OCI-LY1 (cell line): ENCODE results near the gene CCR5AS.

ENCODE experiments used
- H2AFZ ChIP-seq: fragments of 200-600 bp; sonication (generic), shearing (Covaris generic); 2 replicates; pipeline ENCODE4 v1.6.0; 2014; ENCODE audit warnings: antibody characterized with exemption, mild to moderate bottlenecking, low read length
- H3F3A ChIP-seq: fragments of 200-600 bp; sonication (generic), shearing (Covaris generic); 2 replicates; pipeline ENCODE4 v1.6.0; 2014; ENCODE audit warnings: mild to moderate bottlenecking, antibody characterized with exemption, low read length, moderate library complexity; ENCODE audit not compliant: insufficient read depth
- H3K27ac ChIP-seq: fragments of 200-600 bp; sonication (generic); 2 replicates; pipeline ENCODE4 v1.5.1; 2014; ENCODE audit warnings: low read length, mixed run types, mild to moderate bottlenecking, low read depth; ENCODE audit not compliant: poor library complexity, severe bottlenecking
- H3K27me3 ChIP-seq: fragments of 200-600 bp; sonication (generic); 2 replicates; pipeline ENCODE4 v1.6.0; 2014; ENCODE audit warnings: antibody characterized with exemption, mild to moderate bottlenecking, low read length, moderate library complexity; ENCODE audit not compliant: insufficient read depth
- H3K36me3 ChIP-seq: fragments of 200-600 bp; sonication (generic); 2 replicates; pipeline ENCODE4 v1.6.1; 2014; ENCODE audit warnings: mild to moderate bottlenecking, antibody characterized with exemption, low read length, moderate library complexity, mixed read lengths; ENCODE audit not compliant: insufficient read depth
- H3K4me1 ChIP-seq: fragments of 200-600 bp; sonication (generic); 2 replicates; pipeline ENCODE4 v1.5.1; 2014; ENCODE audit warnings: mild to moderate bottlenecking, low read length, moderate library complexity; ENCODE audit not compliant: insufficient read depth, severe bottlenecking
- H3K4me2 ChIP-seq: fragments of 200-600 bp; sonication (generic), shearing (Covaris generic); 2 replicates; pipeline ENCODE4 v1.6.1; 2014; ENCODE audit warnings: low read length
- H3K4me3 ChIP-seq: fragments of 200-600 bp; sonication (generic); 2 replicates; pipeline ENCODE4 v1.5.1; 2014; ENCODE audit warnings: low read length, low read depth, mild to moderate bottlenecking, mixed read lengths; ENCODE audit not compliant: poor library complexity, severe bottlenecking
- H3K79me2 ChIP-seq: fragments of 200-600 bp; shearing (Covaris generic); 2 replicates; pipeline ENCODE4 v1.6.1; 2016; ENCODE audit warnings: mixed run types, low read length, mixed read lengths; ENCODE audit not compliant: insufficient read depth
- H3K9ac ChIP-seq: fragments of 200-600 bp; sonication (generic), shearing (Covaris generic); 2 replicates; pipeline ENCODE4 v1.6.1; 2014; ENCODE audit warnings: mild to moderate bottlenecking, low read length, mixed read lengths
- H3K9me2 ChIP-seq: fragments of 200-600 bp; sonication (generic), shearing (Covaris generic); 2 replicates; pipeline ENCODE4 v1.6.1; 2014; ENCODE audit warnings: low read depth, mild to moderate bottlenecking, low read length, mixed read lengths
- H3K9me3 ChIP-seq: fragments of 200-600 bp; shearing (Covaris generic); 2 replicates; pipeline ENCODE4 v1.6.1; 2014; ENCODE audit warnings: low read length, mixed read lengths
- H4K20me1 ChIP-seq: fragments of 200-600 bp; sonication (generic), shearing (Covaris generic); 2 replicates; pipeline ENCODE4 v1.6.0; 2016; ENCODE audit warnings: mild to moderate bottlenecking, low read length; ENCODE audit not compliant: insufficient read depth
- EZH2 ChIP-seq: fragments of 200-600 bp; sonication (generic), shearing (Covaris generic); IDR thresholded peaks from 2 replicates; pipeline ENCODE4 v1.8.0; 2017; ENCODE audit warnings: borderline replicate concordance, mixed run types, mild to moderate bottlenecking, antibody characterized with exemption, low read length, moderate library complexity, mixed read lengths
- TF ChIP-seq, protein P1 (sequence below): fragments of 200-600 bp; sonication (generic), shearing (Covaris generic); IDR thresholded peaks from 2 replicates; pipeline ENCODE4 v1.5.1; 2017; ENCODE audit warnings: mild to moderate bottlenecking, antibody characterized with exemption, low read length, moderate library complexity, mixed read lengths

Gene CCR5AS

GRCh38 chr3:46419816-46420215 lies 12.9 kb upstream of the CCR5AS start:
- Histone ChIP-seq H3K4me3 (no peak overlapping the region), H3F3A (no peaks in the 10 kb centered on the region), H3K4me1 (no peaks in the 10 kb centered on the region), H3K9ac (no peak overlapping the region), H3K27me3 (no peaks in the 10 kb centered on the region), H4K20me1 (no peaks in the 10 kb centered on the region), H3K9me2 (no peaks in the 10 kb centered on the region), H3K27ac (no peak overlapping the region), H3K79me2 (no peaks in the 10 kb centered on the region), H3K4me2 (no peak overlapping the region), H3K9me3 (no peaks in the 10 kb centered on the region), H3K36me3 (no peaks in the 10 kb centered on the region), H2AFZ (no peak overlapping the region)
- TF ChIP-seq EZH2, result no peak
- TF ChIP-seq, protein P1, sequence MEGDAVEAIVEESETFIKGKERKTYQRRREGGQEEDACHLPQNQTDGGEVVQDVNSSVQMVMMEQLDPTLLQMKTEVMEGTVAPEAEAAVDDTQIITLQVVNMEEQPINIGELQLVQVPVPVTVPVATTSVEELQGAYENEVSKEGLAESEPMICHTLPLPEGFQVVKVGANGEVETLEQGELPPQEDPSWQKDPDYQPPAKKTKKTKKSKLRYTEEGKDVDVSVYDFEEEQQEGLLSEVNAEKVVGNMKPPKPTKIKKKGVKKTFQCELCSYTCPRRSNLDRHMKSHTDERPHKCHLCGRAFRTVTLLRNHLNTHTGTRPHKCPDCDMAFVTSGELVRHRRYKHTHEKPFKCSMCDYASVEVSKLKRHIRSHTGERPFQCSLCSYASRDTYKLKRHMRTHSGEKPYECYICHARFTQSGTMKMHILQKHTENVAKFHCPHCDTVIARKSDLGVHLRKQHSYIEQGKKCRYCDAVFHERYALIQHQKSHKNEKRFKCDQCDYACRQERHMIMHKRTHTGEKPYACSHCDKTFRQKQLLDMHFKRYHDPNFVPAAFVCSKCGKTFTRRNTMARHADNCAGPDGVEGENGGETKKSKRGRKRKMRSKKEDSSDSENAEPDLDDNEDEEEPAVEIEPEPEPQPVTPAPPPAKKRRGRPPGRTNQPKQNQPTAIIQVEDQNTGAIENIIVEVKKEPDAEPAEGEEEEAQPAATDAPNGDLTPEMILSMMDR, result no peak

DNA sequence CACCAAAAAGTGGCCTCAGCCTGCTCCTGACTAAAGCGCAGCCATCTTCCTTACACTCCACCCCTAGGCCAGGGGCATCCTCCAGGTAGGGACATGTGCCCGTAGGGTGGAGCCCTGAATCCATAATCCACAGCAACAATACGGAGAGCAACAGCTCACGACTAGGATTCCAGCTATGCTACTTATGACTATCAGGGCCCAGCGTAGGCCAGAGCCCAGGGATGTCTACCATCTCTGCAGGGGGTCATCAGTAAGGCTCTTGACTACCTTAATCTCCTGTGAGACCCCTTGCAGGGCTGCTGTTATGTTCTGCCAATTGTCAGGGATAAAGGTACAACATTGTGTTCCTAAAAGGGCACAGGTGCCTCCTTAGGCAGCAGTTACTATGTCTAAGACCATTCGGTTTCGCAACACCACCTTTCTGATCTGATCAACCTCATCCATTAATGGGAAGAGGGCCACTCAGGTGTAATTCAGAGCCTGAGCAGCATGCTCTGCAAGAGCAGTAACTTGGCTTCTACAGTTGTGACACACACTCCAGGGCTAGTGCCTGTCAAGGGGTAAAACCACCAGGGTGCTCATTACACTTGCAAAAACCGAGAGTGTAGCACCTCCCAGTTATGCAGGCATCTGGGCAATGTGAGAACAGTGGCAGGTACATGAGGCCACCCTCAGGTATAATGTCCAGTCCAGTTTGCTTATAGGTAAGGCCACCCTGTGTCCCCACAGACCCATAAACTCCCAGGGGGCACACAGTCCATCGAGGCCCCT lies 11.2 kb upstream of the CCR5AS start:
- Histone ChIP-seq H3F3A (no peaks in the 10 kb centered on the region), H3K9ac (no peak overlapping the region), H3K9me3 (no peaks in the 10 kb centered on the region), H3K79me2 (no peaks in the 10 kb centered on the region), H3K27ac (no peak overlapping the region), H3K4me2 (no peak overlapping the region), H3K9me2 (no peaks in the 10 kb centered on the region), H3K4me3 (no peak overlapping the region), H3K4me1 (no peaks in the 10 kb centered on the region), H3K27me3 (no peaks in the 10 kb centered on the region), H2AFZ (no peak overlapping the region), H3K36me3 (no peaks in the 10 kb centered on the region), H4K20me1 (no peaks in the 10 kb centered on the region)
- TF ChIP-seq EZH2, result no peak
- TF ChIP-seq, protein P1, result no peak

GRCh38 chr3:46416811-46417510 lies 10.1 kb upstream of the CCR5AS start:
- no peaks in the 10 kb centered on the region for H3K79me2 ChIP-seq
- H3K36me3 ChIP-seq, result no peaks in the 10 kb centered on the region
- H3K4me2 ChIP-seq, result no peak overlapping the region
- H3F3A ChIP-seq, result no peaks in the 10 kb centered on the region
- no peaks in the 10 kb centered on the region for H3K4me1 ChIP-seq
- no peak for TF ChIP-seq EZH2
- no peaks in the 10 kb centered on the region for H3K9me2 ChIP-seq
- no peaks in the 10 kb centered on the region for H4K20me1 ChIP-seq
- H3K9ac ChIP-seq, result no peak overlapping the region
- no peaks in the 10 kb centered on the region for H3K27me3 ChIP-seq
- H3K4me3 ChIP-seq, result no peak overlapping the region
- H3K27ac ChIP-seq, result no peak overlapping the region
- no peak overlapping the region for H2AFZ ChIP-seq
- H3K9me3 ChIP-seq, result no peaks in the 10 kb centered on the region
